Stimulated activated CD8-positive, alpha-beta memory T cell treated with anti-CD3 and anti-CD28 coated beads, Interleukin-7, amount 100 ng/mL, for 48 hours (primary cell): ENCODE measurements around the gene MBD3.

ENCODE experiments used
- DNase-seq, 2 donors: peaks; one replicate each; pipeline ENCODE4 v3.0.0-alpha.2; 2020; ENCODE audit warnings: low read depth in 1 of 2; ENCODE audit errors: extremely low read depth in 1 of 2

The MBD3 gene

GRCh38 chr19:1574354-1575136 lies 18.1 kb downstream of the MBD3 start:
- DNase-seq = no peak

- no peak for DNase-seq
Observed at GRCh38 chr19:1572795-1573194, 19.9 kb downstream of the MBD3 start.

GRCh38 chr19:1571358-1571757 lies 21.3 kb downstream of the MBD3 start:
- DNase-seq = no peak

GRCh38 chr19:1570836-1571235 lies 21.8 kb downstream of the MBD3 start:
- no peak for DNase-seq

- DNase-seq = no peak
Observed at GRCh38 chr19:1569997-1570396, 22.7 kb downstream of the MBD3 start.

- DNase-seq = peak; percentile 59 to 63
Observed at GRCh38 chr19:1568320-1569019, 24.2 kb downstream of the MBD3 start, which contains the start of gene MEX3D. MEX3D (minus strand) TSS chr19:1568325; CDS start chr19:1568058, 267 bp downstream.

GRCh38 chr19:1567848-1568227 lies 24.8 kb downstream of the MBD3 start:
- no peak for DNase-seq

- DNase-seq = no peak
Observed at GRCh38 chr19:1567116-1567847, 25.4 kb downstream of the MBD3 start.

- no peak for DNase-seq
Observed at GRCh38 chr19:1566392-1567115, 26.1 kb downstream of the MBD3 start.

GRCh38 chr19:1563251-1563650 lies 29.4 kb downstream of the MBD3 start:
- DNase-seq = no peak

- no peak for DNase-seq
Observed at GRCh38 chr19:1561236-1561842, 31.3 kb downstream of the MBD3 start.

GRCh38 chr19:1560286-1560882 lies 32.3 kb downstream of the MBD3 start:
- DNase-seq = no peak

- DNase-seq = no peak
Observed at GRCh38 chr19:1558552-1558951, 34.1 kb downstream of the MBD3 start.

- no peak for DNase-seq
Observed at GRCh38 chr19:1556390-1557070, 36.1 kb downstream of the MBD3 start.

- DNase-seq = no peak
Observed at GRCh38 chr19:1555487-1556389, 36.9 kb downstream of the MBD3 start.

- no peak for DNase-seq
Observed at GRCh38 chr19:1554968-1555367, 37.7 kb downstream of the MBD3 start.

GRCh38 chr19:1553415-1553814 lies 39.2 kb downstream of the MBD3 start:
- DNase-seq = no peak
